OCI-LY7 (cell line): ENCODE measurements around the gene NPLOC4. TPM values are rescaled to one million over a fixed set of nuclear protein-coding genes. Genes with fewer than 3 reads are reported as not detected.

Source experiments
- BruUV-seq: library from RNA; stranded (reverse); fragments of 400-500 nt; replicated peaks from 2 replicates; lab custom pipeline; 2021; lab: Mats Ljungman, UMichigan
- CTCF ChIA-PET: fragments of 300-600 bp; sonication (Branson Sonifier 250); formaldehyde crosslinking; loops from one replicate; lab custom pipeline; 2022; ENCODE audit warnings: antibody characterized with exemption; ENCODE audit not compliant: unreplicated experiment; lab: Charles Lee
- POLR2A ChIA-PET: fragments of 300-600 bp; sonication (Branson Sonifier 250); formaldehyde crosslinking; loops from one replicate; lab custom pipeline; 2022; ENCODE audit warnings: antibody characterized with exemption; lab: Charles Lee
- DNase-seq: peaks from one replicate; pipeline ENCODE4 v3.0.0-alpha.2; 2015; ENCODE audit warnings: low spot score
- H2AFZ ChIP-seq: fragments of 200-600 bp; sonication (generic), shearing (Covaris generic); 2 replicates; pipeline ENCODE4 v1.6.1; 2014; ENCODE audit warnings: mild to moderate bottlenecking, antibody characterized with exemption, low read length, moderate library complexity
- H3K27ac ChIP-seq: fragments of 200-600 bp; sonication (generic); 2 replicates; pipeline ENCODE4 v1.5.1; 2014; ENCODE audit warnings: mixed run types, low read depth, mild to moderate bottlenecking, moderate library complexity, low read length, inconsistent platforms; ENCODE audit not compliant: poor library complexity, severe bottlenecking
- H3K36me3 ChIP-seq: fragments of 200-600 bp; sonication (generic); 2 replicates; pipeline ENCODE4 v1.6.1; 2014; ENCODE audit warnings: mild to moderate bottlenecking, antibody characterized with exemption, low read length, moderate library complexity, mixed read lengths; ENCODE audit not compliant: insufficient read depth
- H3K4me1 ChIP-seq: fragments of 200-600 bp; sonication (generic); 2 replicates; pipeline ENCODE4 v1.5.1; 2014; ENCODE audit warnings: mild to moderate bottlenecking, low read length; ENCODE audit not compliant: insufficient read depth, poor library complexity, severe bottlenecking
- H3K4me2 ChIP-seq: fragments of 200-600 bp; sonication (generic); 2 replicates; pipeline ENCODE4 v1.6.1; 2014; ENCODE audit warnings: mild to moderate bottlenecking, low read length
- H3K4me3 ChIP-seq: fragments of 200-600 bp; sonication (generic); 2 replicates; pipeline ENCODE4 v1.5.1; 2014; ENCODE audit warnings: mild to moderate bottlenecking, low read depth, low read length; ENCODE audit not compliant: poor library complexity, severe bottlenecking
- H3K79me2 ChIP-seq: fragments of 200-600 bp; sonication (generic); 2 replicates; pipeline ENCODE4 v1.6.1; 2016; ENCODE audit warnings: low read depth, mild to moderate bottlenecking, low read length, moderate library complexity, mixed read lengths; ENCODE audit not compliant: insufficient read depth
- H3K9me2 ChIP-seq: fragments of 200-600 bp; sonication (generic); 2 replicates; pipeline ENCODE4 v1.6.1; 2016; ENCODE audit warnings: mild to moderate bottlenecking, low read length, mixed read lengths; ENCODE audit not compliant: insufficient read depth
- H3K9me3 ChIP-seq: fragments of 200-600 bp; sonication (generic); 2 replicates; pipeline ENCODE4 v1.6.1; 2014; ENCODE audit warnings: mild to moderate bottlenecking, mixed run types, low read length, mixed read lengths
- H4K20me1 ChIP-seq: fragments of 200-600 bp; sonication (generic); 2 replicates; pipeline ENCODE4 v1.6.1; 2014; ENCODE audit warnings: mild to moderate bottlenecking, antibody characterized with exemption, low read length, moderate library complexity, mixed read lengths; ENCODE audit not compliant: insufficient read depth
- EZH2phosphoT487 ChIP-seq: fragments of 200-600 bp; sonication (generic); IDR thresholded peaks from 2 replicates; pipeline ENCODE4 v1.6.1; 2018; ENCODE audit warnings: low read depth, borderline replicate concordance, mild to moderate bottlenecking, mixed run types, antibody characterized with exemption, low read length, moderate library complexity, mixed read lengths
- intact Hi-C: fragments of 100-400 bp; cut with micrococcal nuclease; formaldehyde crosslinking; loops from one replicate; pipeline ENCODE4 v1.10.0; 2022; ENCODE audit not compliant: unreplicated experiment
- total RNA-seq, 2 experiments: library from RNA; depleted of rRNA in 1 of 2; stranded (reverse); fragments of >200 nt in 1 of 2; shearing (Covaris generic) in 1 of 2; gene quantifications; 2 replicates each; pipeline ENCODE4 v1.2.3, GENCODE V29; 2014 to 2022
- TF ChIP-seq, protein P1 (sequence below): fragments of 200-600 bp; sonication (generic); conservative IDR thresholded peaks from 2 replicates; pipeline ENCODE4 v1.5.1; 2014; ENCODE audit warnings: mild to moderate bottlenecking, antibody characterized with exemption, low read length, moderate library complexity, mixed read lengths

The NPLOC4 gene
- total RNA-seq, 2 experiments from 2014 or later: 69.6 to 118 TPM

DNA sequence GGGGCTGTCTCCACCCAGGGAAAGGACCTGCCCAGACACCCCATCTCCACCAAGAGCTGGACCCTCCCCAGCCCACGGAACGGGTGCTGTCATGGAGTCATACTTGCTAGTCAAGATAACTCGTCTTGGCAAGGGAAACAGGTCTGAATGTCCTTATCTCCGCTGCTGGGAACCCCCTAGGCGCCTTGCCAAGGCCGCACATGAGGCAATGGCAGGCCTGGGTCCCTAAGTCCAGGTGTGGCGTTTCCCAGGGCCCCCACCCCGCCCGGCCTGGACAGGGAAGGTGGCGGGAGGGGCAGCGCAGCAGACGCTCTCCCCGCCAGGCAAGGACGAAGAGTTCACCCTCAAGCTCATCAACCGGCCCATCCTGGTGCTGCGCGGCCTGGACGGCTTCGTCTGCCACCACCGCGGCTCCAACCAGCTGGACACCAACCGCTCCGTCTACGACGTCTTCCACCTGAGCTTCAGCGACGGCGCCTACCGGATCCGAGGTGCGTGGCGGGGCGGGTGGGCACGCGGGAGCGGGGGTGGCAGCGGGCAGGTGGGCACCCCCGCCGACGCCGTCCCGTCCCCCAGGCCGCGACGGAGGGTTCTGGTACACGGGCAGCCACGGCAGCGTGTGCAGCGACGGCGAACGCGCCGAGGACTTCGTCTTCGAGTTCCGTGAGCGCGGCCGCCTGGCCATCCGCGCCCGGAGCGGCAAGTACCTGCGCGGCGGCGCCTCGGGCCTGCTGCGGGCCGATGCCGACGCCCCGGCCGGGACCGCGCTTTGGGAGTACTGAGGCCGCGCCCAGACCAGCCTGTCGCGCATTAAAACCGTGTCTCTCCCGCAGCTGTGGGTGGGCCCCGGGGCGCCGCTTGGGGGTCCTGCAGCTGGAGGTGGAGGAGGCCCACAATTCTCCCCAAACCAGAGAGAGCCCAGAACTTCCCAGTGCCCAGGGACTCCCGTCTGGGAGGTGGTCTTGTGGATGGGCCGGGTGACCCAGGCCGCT lies 100.3 kb downstream of the NPLOC4 start:
- intact Hi-C loops: no loop called here
- DNase-seq: no peak
- BruUV-seq: no TSS peak
- Histone ChIP-seq H3K4me2 (no peak overlapping the region), H3K36me3 (peaks cover 17% of the 10 kb centered on the region; the same call in 1 of the 2 replicates), H3K27ac (no peak overlapping the region), H3K4me1 (peaks cover 14% of the 10 kb centered on the region), H2AFZ (no peak overlapping the region), H4K20me1 (no peaks in the 10 kb centered on the region), H3K79me2 (no peaks in the 10 kb centered on the region), H3K9me3 (no peaks in the 10 kb centered on the region), H3K9me2 (no peaks in the 10 kb centered on the region), H3K4me3 (no peak overlapping the region)
- CTCF ChIA-PET: interaction anchor here (0.6 kb wide), 1 partner anchor 14 kb away, joined by 3 read pairs; no protein-coding TSS in a partner anchor
- no peak for TF ChIP-seq EZH2phosphoT487
- TF ChIP-seq, protein P1, sequence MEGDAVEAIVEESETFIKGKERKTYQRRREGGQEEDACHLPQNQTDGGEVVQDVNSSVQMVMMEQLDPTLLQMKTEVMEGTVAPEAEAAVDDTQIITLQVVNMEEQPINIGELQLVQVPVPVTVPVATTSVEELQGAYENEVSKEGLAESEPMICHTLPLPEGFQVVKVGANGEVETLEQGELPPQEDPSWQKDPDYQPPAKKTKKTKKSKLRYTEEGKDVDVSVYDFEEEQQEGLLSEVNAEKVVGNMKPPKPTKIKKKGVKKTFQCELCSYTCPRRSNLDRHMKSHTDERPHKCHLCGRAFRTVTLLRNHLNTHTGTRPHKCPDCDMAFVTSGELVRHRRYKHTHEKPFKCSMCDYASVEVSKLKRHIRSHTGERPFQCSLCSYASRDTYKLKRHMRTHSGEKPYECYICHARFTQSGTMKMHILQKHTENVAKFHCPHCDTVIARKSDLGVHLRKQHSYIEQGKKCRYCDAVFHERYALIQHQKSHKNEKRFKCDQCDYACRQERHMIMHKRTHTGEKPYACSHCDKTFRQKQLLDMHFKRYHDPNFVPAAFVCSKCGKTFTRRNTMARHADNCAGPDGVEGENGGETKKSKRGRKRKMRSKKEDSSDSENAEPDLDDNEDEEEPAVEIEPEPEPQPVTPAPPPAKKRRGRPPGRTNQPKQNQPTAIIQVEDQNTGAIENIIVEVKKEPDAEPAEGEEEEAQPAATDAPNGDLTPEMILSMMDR: no peak
- POLR2A ChIA-PET: no interaction called here

DNA sequence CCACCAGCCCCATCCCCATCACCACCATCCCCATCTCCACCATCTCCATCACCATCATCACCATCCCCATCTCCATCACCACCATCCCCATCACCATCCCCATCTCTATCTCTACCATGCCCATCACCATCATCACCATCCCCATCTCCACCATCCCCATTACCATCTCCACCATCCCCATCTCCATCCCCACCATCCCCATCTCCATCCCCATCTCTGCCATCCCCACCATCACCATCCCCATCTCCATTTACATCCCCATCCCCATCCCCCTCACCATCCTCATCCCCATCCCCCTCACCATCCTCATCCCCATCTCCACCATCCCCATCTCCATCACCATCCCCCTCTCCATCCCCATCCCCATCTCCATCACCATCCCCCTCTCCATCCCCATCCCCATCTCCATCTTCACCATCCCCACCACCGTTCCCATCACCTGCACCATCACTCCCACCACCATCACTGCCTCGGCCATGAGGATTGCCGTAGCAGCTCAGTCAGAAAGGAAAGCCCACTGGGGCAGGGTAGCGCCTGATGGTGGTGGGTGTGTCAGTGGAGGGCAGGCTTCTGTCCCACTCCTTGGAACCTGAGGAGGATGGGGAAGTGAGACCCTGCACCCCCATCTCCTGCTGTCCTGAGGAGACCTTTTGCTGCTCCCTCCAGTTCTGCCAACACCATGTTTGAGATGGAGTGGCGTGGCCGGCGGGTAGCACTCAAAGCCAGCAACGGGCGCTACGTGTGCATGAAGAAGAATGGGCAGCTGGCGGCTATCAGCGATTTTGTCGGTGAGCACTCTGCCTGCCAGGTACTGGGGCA lies 101.2 kb downstream of the NPLOC4 start:
- Histone ChIP-seq H3K9me3 (no peaks in the 10 kb centered on the region), H3K4me3 (no peak overlapping the region), H3K36me3 (peaks cover 10% of the 10 kb centered on the region; the same call in 1 of the 2 replicates), H3K9me2 (no peaks in the 10 kb centered on the region), H3K4me1 (peaks cover 14% of the 10 kb centered on the region), H3K4me2 (no peak overlapping the region), H2AFZ (no peak overlapping the region), H4K20me1 (no peaks in the 10 kb centered on the region), H3K79me2 (no peaks in the 10 kb centered on the region), H3K27ac (no peak overlapping the region)
- no peak for DNase-seq
- no TSS peak for BruUV-seq
- TF ChIP-seq EZH2phosphoT487: no peak
- TF ChIP-seq, protein P1: no peak
- intact Hi-C loops: no loop called here
- CTCF ChIA-PET: interaction anchor here (0.6 kb wide), 1 partner anchor 13 kb away, joined by 3 read pairs; no protein-coding TSS in a partner anchor
- POLR2A ChIA-PET: no interaction called here
